ENCODE results near the gene KCND2.
"Not testable (repeated sequence)": the region's sequence is repeated elsewhere in the genome, so short reads cannot be mapped to it uniquely, and the experiment has no call there.

KCND2 gene

DNA sequence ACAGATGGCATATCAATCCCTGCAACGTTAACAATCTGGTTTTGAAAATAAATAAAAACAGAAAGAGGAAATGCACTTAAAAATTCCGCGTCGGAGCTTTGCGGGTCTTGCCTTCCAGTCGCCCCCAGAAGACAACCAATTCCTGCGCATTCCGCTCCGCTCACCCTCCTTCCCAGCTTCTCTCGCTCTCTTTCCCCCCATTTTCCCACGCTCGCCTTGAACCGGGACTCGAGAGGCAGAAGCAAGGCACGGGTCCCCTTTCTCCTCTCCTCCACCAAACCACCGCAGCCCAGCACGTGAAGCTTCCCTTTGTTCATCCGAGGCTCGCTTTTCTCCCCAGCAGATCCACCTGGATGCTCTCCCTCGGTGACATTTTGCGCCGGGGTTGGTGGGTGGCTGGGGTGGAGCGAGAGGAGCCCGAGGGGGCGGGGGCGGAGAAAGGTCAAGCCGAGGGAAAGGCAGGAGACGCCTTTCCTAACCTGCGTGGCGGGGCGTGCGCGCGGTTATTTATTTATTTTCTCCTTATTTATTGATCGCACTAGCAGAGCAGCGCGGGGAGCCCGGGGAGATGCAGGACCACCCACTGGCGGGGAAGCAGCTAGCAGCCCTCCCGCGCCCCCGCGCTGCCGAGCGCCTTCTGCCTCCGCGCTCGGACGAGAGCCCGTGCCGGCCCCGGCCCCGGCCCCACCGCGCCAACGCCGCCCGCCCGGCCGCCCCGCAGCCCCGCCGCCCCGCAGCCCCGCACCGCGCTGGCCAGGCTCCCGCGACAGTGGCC, at the start of gene KCND2:
KCND2 (plus strand) TSS at position 475 of the 775 bp plus-strand sequence.
- DNase-seq, result no peak

DNA sequence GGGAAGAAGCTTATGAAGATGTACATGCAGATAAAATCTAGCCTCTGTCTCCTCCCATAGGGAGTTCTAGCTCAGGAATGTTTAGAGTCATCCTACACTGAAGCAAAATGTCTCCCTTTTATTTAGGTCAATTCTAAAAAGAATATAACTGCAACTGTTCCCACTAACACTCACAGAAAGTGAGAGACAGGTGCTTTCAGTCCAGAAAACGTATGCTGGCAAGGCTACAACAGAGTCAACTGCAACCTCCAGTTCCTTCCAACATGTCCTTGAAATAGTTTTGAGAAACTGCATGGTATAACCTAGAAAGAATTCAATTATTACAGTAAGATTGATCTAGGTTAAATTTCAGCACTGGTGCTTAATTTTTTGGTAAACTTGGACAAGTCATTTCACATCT, 46.8 kb upstream of the KCND2 start:
- DNase-seq, result no peak

DNA sequence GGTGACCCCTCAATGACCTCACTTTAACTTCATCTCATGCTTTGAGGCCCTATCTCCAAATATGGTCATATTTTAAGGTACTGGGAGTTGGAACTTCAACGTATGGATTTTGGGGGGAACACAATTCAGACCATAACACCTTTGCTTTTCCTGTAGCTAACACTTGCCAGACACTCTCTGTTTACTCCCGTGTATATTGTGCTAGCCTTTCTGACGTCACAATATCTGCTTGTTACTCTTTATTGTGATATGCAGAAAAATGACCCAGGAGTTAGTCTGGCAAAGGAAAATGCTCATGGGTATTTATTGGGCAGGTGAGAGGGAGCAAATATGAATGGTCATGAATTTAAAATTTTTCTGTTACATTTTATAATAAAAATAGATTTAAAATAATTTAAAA, 45.7 kb upstream of the KCND2 start:
- no peak for DNase-seq

DNA sequence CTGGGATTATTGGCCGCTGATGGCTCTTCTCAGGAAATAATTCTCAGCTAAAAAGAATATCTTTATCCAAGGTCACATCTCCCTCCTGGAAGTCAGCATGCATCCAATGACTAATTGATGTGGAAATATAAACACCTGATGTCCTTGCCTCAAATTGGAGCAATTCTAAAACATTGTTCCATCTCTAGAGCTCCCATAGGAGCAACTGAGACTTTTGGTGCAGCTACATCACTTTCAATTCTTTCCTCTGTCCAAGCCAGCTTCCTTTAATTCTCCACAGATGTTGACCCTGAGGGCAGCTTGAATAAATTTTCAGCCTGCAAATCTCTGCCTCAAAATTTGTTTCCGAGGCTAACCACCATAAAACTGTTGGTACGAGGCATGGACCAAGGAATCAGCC, 43.9 kb upstream of the KCND2 start:
- no peak for DNase-seq

DNA sequence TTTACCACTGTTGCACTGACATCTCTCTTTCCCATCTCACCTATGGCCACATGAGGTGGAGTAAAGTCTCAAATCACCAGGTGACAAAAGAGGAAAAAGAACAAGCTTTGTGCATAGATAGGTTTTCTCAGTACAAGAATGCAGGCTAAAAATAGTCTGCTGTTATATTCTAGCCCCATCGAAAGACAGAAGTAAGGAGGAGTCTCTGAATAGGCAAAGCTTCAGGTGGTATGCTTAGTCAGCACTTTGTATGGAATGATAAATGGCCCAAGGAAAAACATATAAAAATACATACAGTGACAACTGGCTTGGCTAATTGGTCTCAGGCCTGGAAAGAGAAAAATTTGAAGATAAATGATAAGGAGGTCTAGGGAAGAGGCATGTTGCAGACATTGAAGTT, 39.6 kb upstream of the KCND2 start:
- DNase-seq, result no peak

DNA sequence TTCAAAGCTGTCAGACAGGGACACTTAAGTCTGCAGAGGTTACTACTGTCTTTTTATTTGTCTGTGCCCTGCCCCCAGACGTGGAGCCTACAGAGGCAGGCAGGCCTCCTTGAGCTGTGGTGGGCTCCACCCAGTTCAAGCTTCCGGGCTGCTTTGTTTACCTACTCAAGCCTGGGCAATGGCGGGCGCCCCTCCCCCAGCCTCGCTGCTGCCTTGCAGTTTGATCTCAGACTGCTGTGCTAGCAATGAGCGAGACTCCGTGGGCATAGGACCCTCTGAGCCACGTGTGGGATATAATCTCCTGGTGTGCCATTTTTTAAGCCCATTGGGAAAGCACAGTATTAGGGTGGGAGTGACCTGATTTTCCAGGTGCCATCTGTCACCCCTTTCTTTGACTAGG, 32.6 kb upstream of the KCND2 start:
- DNase-seq, result not testable (repeated sequence)

DNA sequence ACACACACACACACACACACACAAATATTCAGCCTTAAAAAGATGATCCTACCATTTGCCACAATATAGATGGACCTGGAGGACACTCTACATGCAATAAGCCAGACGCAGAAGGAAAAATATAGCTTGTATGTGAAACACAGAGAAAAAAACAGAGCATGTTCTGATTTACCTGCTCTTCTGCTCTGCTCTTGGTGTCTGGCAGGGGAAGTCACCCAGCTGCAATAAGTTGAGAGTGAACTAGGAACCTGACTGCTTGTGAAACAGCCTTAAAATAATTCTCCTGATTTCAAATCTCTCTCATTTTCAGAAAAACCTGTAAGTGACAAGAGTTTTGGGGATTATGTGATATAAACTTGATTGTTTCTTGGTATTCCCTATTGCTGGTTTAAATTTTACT, 31.0 kb upstream of the KCND2 start:
- DNase-seq, result no peak

DNA sequence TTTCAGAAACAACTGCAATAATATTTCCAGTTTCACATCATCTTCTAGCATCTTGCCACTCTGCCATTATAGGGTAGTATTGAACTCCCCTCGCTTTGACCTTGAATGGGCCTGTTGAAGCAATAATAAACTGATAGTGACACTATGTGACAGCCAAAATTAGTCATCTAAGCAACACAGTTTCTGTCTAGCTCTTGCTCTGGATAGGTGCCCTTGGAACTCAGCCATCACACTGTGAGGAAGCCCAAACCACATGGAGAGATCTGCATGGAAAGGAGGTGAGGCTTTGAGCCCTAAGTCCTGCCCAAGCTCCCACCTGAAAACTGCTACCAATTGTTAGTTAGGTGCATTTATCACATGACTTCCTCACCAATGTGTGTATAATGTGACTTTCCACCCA, 18.1 kb upstream of the KCND2 start:
- no peak for DNase-seq

DNA sequence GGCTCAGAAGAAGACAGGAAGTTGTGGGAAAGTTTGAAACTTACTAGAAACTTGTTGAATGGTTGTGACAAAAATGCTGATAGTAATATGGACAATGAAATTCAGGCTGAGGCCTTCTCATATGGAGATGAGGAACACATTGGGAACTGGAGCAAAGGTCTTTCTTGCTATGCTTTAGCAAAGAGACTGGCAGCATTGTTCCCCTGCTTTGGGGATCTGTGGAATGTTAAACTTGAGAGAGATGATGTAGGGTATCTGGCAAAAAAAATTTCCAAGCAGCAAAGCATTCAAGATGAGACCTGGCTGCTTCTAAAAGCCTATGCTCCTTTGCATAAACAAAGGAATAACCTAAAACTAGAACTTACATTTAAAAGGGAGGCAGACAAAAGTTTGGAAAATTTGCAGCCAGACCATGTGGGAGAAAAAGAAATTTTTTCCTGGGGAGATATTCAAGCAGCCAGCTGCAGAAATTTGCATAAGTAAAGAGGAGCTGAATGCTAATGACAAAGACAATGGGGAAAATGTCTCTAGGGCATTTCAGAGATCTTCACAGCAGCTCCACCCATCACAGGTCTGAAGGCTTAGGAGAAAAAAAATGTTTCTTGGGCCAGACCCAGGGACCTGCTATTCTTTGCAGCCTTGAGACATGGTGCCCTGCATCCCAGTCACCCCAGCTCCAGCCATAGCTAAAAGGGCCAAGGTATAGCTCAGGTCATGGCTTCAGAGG, 16.5 kb upstream of the KCND2 start:
- no peak for DNase-seq

DNA sequence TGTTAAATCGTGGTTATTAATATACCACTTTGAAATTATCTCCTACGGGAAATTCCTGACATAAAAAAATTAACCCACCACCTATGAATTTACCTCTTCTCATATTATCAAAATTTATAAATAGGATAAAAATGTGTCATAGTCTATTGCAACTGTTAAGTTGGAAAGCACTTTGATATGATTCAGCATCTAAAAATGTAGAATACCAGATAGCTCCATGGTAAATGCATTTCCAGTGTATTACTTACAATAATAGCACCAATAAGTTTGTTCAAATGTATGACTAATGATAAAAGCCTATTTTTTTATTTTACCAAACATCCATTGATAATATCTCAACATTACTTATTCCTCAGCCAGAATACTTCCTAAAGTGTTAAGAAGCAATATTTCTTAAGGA, 13.6 kb upstream of the KCND2 start:
- no peak for DNase-seq

DNA sequence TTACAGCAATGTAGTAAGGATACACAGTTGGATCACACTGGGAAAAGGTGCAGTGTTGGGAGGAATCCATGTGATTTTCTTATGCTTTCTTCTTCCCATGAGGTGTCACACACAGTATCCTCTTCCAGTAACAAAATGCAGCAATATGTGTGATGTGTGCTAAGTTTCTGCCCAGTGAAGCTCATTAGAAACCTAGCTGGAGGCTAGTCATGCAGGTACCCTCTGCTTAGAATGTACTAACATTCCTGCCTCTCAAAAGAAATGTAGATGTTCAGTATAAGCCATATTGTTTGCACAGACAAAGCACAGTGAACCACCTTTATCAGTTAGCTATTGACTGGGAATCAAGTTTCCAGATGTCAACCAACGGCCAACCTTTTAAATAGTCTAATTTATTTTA, 12.9 kb upstream of the KCND2 start:
- DNase-seq, result no peak

DNA sequence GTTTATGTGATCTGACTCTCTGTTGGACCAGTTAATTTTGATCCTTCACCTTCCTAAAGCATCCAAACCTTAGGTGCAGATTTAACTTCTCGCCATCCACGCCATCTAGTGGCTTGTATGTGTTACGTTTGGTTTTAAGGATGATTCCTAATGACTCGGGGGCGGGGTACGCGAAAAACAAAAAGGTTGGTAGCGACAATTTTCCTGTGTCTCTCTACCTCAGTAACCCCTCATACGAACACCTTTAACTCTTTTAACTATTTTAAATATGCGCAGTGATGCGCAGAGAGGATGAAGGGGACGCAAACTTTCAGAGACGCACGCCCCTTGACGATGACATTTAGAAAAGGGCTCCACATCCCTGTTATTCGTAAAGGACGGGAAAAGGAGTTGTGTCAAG, 714 bp upstream of the KCND2 start:
- peak; percentile 20 for DNase-seq

DNA sequence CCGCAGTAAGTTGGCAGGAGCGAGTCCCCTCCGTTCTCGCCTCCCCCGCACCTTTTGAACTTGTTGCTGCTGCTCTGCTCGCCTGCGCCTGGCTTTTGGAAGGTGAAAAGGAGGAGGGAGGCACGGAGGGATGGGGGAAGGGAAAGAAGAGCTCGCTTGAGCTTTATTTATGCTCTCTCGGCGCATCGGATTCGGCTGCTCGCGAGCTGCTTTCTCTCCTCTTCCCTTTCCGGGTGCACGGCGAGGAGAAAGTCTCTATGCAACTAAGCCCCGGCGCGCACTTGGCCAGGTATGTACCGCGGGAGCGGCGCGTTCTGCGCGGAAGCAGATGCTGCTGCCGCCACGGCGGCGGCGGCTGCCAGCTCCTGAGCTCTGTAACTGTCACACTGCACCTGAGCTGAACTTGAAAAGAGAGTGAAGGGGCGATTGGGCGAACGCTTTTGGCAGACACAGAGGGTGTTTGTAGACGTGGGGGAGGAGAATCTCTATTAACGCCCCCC, 551 bp downstream of the KCND2 start:
- peak; percentile 16 for DNase-seq

DNA sequence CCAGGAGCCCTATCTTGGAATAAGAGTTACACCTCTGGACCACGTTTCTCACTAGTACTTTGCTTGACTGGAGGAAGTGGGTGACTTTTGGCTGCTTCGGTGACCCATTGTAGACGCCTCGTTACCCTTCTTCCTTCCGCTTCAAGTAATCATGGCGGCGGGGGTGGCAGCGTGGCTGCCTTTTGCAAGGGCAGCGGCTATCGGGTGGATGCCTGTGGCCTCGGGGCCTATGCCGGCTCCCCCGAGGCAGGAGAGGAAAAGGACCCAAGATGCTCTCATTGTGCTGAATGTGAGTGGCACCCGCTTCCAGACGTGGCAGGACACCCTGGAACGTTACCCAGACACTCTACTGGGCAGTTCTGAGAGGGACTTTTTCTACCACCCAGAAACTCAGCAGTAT, 1.5 kb downstream of the KCND2 start:
- no peak for DNase-seq

DNA sequence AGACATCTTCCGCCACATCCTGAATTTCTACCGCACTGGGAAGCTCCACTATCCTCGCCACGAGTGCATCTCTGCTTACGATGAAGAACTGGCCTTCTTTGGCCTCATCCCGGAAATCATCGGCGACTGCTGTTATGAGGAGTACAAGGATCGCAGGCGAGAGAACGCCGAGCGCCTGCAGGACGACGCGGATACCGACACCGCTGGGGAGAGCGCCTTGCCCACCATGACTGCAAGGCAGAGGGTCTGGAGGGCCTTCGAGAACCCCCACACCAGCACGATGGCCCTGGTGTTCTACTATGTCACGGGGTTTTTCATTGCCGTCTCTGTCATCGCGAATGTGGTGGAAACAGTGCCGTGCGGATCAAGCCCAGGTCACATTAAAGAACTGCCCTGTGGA, 1.9 kb downstream of the KCND2 start:
- DNase-seq, result no peak

DNA sequence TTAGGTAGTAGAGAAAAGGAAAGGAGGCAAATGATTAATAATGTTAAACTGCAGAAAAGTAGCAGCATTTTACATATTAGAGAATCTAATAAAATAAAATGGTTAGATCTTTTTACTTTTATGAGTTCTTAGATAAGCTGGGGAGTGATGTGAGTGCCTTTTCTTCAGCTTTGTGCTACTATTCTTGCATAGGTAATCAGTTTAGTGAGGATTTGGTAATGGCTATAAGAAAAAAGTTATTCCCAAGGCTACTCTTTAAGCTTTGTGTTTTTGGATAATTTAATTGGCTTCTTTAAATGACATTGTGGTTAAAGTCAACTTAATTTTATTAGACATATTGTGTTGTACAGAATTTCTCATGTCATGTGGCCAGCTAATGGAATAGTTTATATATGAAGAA, 3.7 kb downstream of the KCND2 start:
- DNase-seq, result no peak

DNA sequence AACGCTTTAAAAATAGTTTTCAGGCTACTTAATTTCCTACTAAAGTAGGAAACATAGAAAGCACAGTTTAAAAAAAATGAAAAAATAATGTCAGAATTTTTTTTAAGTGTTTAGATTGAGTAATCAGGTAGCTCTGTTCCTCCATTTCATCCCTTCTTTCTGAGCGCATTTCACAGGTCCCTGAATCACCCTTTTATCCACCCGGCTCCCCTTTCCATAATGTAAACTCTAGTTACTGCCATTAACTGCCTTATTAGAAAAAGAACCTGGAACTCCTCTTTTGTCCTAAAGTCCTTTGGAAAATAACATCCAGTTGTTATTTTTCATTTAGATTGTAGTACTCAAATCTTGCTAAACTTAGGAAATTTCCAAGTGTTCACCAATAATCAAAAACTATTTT, 5.8 kb downstream of the KCND2 start:
- no peak for DNase-seq

DNA sequence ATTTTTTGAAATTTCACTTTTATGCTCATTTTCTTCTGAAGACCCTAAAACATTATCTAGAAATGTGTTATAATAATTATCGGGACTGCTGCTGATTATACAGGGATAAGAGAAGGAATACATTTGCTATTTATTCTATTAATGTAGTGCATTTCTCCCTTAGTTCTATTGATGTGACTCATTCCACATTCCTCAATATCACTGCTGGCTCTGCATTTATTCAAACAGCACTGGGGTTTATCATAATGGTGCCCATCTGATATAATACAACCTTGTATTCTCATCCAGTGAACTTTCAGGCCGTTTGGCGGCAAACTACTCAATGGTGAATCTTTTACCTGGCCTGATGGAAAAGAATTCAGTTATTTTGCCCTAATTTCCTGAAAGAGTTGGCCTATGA, 7.8 kb downstream of the KCND2 start:
- no peak for DNase-seq

DNA sequence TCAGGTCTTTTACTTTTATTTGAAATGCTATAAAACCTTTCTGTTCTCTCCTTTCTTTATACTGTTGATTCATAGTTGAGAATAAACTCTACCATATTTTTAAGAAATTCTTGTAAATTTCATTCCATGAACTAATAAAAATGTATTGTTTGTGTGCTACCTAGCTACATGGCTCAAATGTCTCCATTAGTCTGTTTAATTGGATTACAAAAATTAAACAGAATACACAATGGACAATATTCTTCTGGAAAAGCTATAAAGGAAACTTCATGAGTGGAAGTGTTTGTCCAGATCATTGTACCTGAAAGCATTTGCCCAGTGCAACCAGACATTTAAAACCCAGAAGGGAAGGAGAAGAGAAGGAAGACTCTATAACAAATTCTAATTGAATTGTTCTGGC, 20.1 kb downstream of the KCND2 start:
- DNase-seq, result no peak

DNA sequence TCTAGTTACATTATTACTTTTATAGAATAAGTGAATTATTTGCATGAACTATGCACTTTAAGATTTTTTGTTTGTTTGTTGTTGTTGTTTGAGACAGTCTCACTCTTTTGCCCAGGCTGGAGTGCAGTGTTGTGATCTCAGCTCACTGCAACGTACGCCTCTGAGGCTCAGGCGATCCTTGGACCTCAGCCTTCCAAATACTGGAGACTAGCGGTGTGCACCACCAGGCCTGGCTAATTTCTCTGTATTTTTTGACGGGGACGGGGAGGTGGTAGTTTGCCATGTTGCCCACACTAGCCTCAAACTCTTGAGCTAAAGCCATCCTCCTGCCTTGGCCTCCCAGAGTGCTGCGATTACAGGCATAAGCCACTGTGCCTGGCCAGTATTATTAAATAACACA, 29.2 kb downstream of the KCND2 start:
- DNase-seq, result no peak

DNA sequence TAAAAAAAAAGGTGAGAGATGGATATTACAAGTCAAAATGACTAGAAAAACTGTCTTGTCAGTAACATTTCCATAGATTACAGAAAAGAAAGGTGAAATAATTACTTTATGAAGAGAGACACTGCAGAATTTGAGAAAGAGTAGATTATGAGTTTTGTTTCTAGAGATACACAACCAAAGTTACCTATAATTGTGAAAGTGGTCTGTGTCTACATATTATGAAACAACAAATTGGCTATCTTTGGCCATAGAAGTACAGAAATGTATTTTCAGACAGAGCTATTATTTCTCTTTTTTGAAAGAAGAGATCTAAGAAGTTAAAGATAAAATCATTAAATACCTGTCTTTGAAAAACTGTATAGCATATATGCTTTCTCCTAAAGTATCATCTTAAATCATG, 30.1 kb downstream of the KCND2 start:
- DNase-seq, result no peak

DNA sequence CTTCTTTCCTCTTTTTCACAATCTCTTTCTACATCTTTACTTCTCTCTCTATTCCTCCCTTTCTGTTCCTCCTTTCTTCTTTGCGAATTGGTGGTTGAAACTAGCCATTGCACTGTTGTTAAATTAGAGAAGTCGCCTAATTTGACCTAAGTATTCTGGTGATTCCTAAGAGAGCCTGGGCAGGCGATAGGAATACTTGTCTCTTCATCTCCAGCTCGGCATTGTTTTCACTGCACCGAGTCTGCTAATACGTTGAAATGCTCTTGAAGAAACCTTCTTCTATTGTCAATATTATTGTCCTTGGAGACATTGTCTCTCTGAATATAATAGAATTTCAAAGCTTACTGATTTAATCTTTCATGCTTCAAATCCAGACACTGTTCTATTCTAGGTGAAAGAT, 31.7 kb downstream of the KCND2 start:
- DNase-seq, result no peak

DNA sequence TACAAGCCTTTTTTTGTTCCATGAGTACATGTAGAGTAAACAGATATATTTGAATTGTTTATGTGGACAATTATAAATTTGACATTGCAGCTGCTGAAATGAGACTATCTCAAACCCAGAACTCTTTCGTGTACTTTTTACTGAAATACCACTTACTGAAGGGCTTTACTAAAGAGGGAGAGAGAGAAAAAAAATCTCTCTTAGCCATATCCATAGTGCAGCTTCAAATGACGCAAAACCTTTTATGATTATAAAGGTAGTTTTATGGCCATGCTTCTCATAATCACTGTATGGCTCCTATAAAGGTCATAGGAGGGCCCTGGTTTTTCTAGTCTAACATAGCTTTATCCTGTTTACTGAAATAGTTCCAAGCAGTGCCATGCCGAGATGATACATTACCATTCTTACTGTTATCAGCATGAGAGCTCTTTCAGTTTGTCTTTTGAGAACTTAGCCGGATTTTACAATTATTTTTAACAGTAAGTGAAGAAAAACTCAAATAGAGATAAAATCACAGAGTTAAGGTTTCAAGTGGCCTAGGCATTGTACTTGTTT, 35.1 kb downstream of the KCND2 start:
- DNase-seq, result no peak
